Motor neuron (in vitro differentiated cells): Measurements from ENCODE around the gene TMEM101. TPM values are rescaled to one million over a fixed set of nuclear protein-coding genes. Genes with fewer than 3 reads are reported as not detected.
"Not testable (repeated sequence)": the region's sequence is repeated elsewhere in the genome, so short reads cannot be mapped to it uniquely, and the experiment has no call there.

Source experiments
- ATAC-seq, 8 experiments: fragments of 200-7000 bp; cut with Tn5 transposase; replicated peaks in 6 of 8; 2 replicates each; pipeline ENCODE4 v1.8.0; 2021; ENCODE audit warnings: mild to moderate bottlenecking in 8 of 8, moderate library complexity in 8 of 8
- H3K27ac ChIP-seq, 2 donors: fragments of 250-450 bp; sonication (Bioruptor Pico); 2 replicates each; pipeline ENCODE4 v1.9.0; 2021; ENCODE audit warnings: antibody characterized with exemption in 2 of 2, mild to moderate bottlenecking in 2 of 2, moderate library complexity in 1 of 2
- H3K4me1 ChIP-seq, 2 donors: fragments of 250-450 bp; sonication (Bioruptor Pico); replicated peaks in 1 of 2; 2 replicates each; pipeline ENCODE4 v1.6.1; 2021; ENCODE audit warnings: antibody characterized with exemption in 2 of 2, mild to moderate bottlenecking in 2 of 2, moderate library complexity in 1 of 2
- H3K4me3 ChIP-seq, 5 donors: fragments of 250-450 bp; sonication (Bioruptor Pico); 2 replicates each; pipeline ENCODE4 v1.9.0; 2021; ENCODE audit warnings: antibody characterized with exemption in 5 of 5, mild to moderate bottlenecking in 5 of 5, moderate library complexity in 4 of 5
- WGBS, 10 experiments: fragments of 450-650 bp; shearing (Covaris generic); methylation state at CpG; one replicate each; pipeline ENCODE4 v1.0.0; 2022; 5-methylcytosine and 5-hydroxymethylcytosine counted together
- in situ Hi-C, 9 experiments: fragments of 400-800 bp; cut with MboI; loops; one replicate each; pipeline ENCODE4 v1.15.0; 2021; ENCODE audit warnings: low sequenced_read_pairs in 9 of 9, low pct_unique_long_range_greater_than_20kb in 2 of 9; ENCODE audit not compliant: unreplicated experiment in 9 of 9
- total RNA-seq, 8 experiments: library from RNA; unstranded; fragments of 300-600 nt; gene quantifications; 2 replicates each; pipeline versions ENCODE4 v1.2.3 to v1.2.4, GENCODE V29; 2022

TMEM101 gene
- total RNA-seq, 8 experiments from 2014 or later = 24.5 to 49.3 (median 34.4) TPM

GRCh38 chr17:44004077-44004760, 10.5 kb downstream of the TMEM101 start, which contains the start of gene NAGS:
NAGS (plus strand) TSS chr17:44004622; CDS start chr17:44004664, 42 bp downstream.
- Histone ChIP-seq H3K4me3 (peak within 1 kb of the TSS in 3 of 5 donors; percentile 3 to 59 (median 12)), H3K27ac (no peak within 1 kb of the TSS), H3K4me1 (peaks cover 11 to 13% of the 10 kb centered on the region in 2 donors)
- ATAC-seq = peak in 4 of 8 experiments; percentile 5 to 29 (median 16)
- 20% methylated on average over 1 of the region's 25 CpGs; no CpG with 5 or more reads in 9 of the 10 experiments for WGBS, 10 experiments
- in situ Hi-C loops = no loop called here

GRCh38 chr17:44002141-44002848, 12.5 kb downstream of the TMEM101 start:
- ATAC-seq = no peak
- 0 to 100% (median 38%) methylated on average over 1 to 4 of the region's 9 CpGs; no CpG with 5 or more reads in 2 of the 10 experiments for WGBS, 10 experiments
- Histone ChIP-seq H3K4me3 (no peak overlapping the region), H3K27ac (no peak overlapping the region), H3K4me1 (peaks cover 4% of the 10 kb centered on the region in 2 donors)
- in situ Hi-C loops = no loop called here

DNA sequence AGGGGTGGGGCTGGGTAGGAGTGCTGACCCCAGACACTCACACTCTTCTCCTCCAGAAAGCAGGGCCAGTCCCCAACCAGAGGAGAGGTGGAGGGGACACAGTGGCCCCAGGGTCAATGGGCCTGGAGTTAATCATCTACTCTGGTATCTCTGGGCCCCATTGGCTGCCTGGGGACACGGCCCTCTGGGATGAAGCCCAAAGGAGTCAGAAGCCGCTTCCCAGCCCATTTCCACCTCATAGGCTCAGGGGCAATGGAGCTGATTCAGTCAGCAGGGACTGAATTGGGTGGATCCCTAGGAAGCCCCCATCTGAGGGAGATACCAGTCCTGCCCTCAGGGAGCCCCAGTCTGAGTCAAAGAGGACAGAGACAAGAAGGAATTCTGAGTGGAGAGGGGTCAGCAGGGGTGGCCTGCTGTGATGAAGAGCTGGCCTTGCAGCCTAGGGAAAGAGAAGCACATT, 13.3 kb downstream of the TMEM101 start:
- in situ Hi-C loops = no loop called here
- 60% methylated on average over 1 of the region's 2 CpGs; no CpG with 5 or more reads in 9 of the 10 experiments for WGBS, 10 experiments

GRCh38 chr17:44000871-44001460, 13.8 kb downstream of the TMEM101 start:
- WGBS, 10 experiments = 68 to 100% (median 90%) methylated on average over 1 to 4 of the region's 6 CpGs; no CpG with 5 or more reads in 5 of the 10 experiments
- ATAC-seq = no peak
- H3K4me3 ChIP-seq = no peak overlapping the region
- peaks cover 4% of the 10 kb centered on the region in 2 donors for H3K4me1 ChIP-seq
- in situ Hi-C loops = no loop called here
- no peak overlapping the region for H3K27ac ChIP-seq

More for the DNA sequence above, 13.3 kb downstream of the TMEM101 start:
- peaks cover 4% of the 10 kb centered on the region in 2 donors for H3K4me1 ChIP-seq
- no peak overlapping the region for H3K27ac ChIP-seq
- no peak overlapping the region for H3K4me3 ChIP-seq
- ATAC-seq = no peak

GRCh38 chr17:44000141-44000860, 14.5 kb downstream of the TMEM101 start:
- peaks cover 4% of the 10 kb centered on the region in 2 donors for H3K4me1 ChIP-seq
- H3K4me3 ChIP-seq = no peak overlapping the region
- in situ Hi-C loops = no loop called here
- no peak for ATAC-seq
- 43 to 100% (median 76%) methylated on average over 1 to 11 of the region's 12 CpGs; no CpG with 5 or more reads in 2 of the 10 experiments for WGBS, 10 experiments
- H3K27ac ChIP-seq = no peak overlapping the region

DNA sequence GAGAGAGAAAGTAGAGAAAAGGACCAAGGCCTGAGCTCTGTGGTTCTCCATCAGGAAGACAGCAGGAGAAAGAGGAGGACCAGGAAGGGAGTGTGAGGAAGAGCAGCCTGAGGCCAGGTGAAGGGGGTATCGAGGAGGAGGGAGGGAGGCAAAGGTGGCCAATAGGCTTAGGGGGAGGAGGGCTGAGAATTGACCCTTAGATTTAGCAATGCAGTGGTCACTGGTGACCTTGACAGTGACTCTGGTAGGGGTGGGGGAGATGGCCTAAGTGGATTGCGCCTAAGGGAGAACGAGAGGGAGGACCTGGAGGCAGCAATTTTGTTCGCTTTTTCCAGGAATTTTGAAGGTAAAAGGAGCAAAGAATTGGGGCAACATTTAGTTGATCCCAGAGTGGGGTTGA, 15.7 kb downstream of the TMEM101 start:
- no peaks in the 10 kb centered on the region for H3K4me1 ChIP-seq
- WGBS, 10 experiments = 38 to 60% (median 50%) methylated on average over 1 to 3 of the region's 4 CpGs; no CpG with 5 or more reads in 7 of the 10 experiments
- no peak for ATAC-seq
- no peak overlapping the region for H3K27ac ChIP-seq
- no peak overlapping the region for H3K4me3 ChIP-seq
- in situ Hi-C loops = loop anchor here in 3 of 9 experiments (5.0 to 10.0 kb wide), 2 partner anchors 54 to 57 kb away; partner anchors contain the start of gene PPY (in 3 of the 3)

GRCh38 chr17:43998552-43998951, 16.2 kb downstream of the TMEM101 start:
- Histone ChIP-seq H3K27ac (no peak overlapping the region), H3K4me3 (no peak overlapping the region), H3K4me1 (no peaks in the 10 kb centered on the region)
- in situ Hi-C loops = loop anchor here in 3 of 9 experiments (5.0 to 10.0 kb wide), 2 partner anchors 54 to 56 kb away; partner anchors contain the start of gene PPY (in 3 of the 3)
- ATAC-seq = no peak
- 15 to 100% (median 50%) methylated on average over 1 to 3 of the region's 3 CpGs; no CpG with 5 or more reads in 4 of the 10 experiments for WGBS, 10 experiments

DNA sequence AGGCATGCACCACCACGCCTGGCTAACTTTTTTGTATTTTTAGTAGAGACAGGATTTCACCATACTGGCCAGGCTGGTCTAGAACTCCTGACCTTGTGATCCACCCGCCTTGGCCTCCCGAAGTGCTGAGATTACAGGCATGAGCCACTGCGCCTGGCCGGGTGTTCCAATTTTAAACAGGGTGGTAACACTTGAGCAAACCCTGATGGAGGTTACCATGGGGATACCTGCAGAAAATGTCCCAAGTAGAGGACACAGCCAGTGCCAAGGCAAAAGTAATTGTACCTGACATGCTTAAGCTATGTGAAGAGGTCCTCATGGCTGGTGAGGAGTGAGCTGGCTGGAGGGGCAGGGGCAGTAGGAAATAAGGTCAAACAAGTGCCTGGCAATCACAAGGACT, 17.6 kb downstream of the TMEM101 start:
- not testable (repeated sequence) for ATAC-seq, H3K27ac ChIP-seq, H3K4me1 ChIP-seq, H3K4me3 ChIP-seq
- WGBS, 10 experiments = 40 to 100% (median 90%) methylated on average over 1 to 5 of the region's 5 CpGs
- in situ Hi-C loops = loop anchor here in 3 of 9 experiments (5.0 to 10.0 kb wide), 2 partner anchors 52 to 55 kb away; partner anchors contain the start of gene PPY (in 3 of the 3)

DNA sequence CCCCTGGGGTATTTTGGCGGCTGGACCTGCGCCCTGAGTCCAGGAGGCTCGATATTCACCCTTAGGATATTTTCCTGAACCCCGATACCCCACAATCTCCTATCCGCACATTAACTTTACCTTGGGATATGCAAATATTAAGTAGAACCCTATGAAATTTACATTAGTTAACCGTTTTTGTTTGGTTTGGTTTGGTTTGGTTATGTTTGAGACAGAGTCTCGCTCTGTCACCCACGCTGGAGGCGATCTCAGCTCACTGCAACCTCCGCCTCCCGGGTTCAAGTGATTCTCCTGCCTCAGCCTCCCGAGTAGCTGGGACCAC, 19.7 kb downstream of the TMEM101 start:
- Histone ChIP-seq H3K4me3 (peak overlapping the region in 1 of 5 donors; percentile 24), H3K4me1 (no peaks in the 10 kb centered on the region), H3K27ac (no peak overlapping the region)
- WGBS, 10 experiments = 0 to 50% (median 17%) methylated on average over 1 to 10 of the region's 12 CpGs; no CpG with 5 or more reads in 2 of the 10 experiments
- in situ Hi-C loops = loop anchor here in 3 of 9 experiments (5.0 to 10.0 kb wide), 2 partner anchors 50 to 53 kb away; partner anchors contain the start of gene PPY (in 3 of the 3)
- no peak for ATAC-seq

DNA sequence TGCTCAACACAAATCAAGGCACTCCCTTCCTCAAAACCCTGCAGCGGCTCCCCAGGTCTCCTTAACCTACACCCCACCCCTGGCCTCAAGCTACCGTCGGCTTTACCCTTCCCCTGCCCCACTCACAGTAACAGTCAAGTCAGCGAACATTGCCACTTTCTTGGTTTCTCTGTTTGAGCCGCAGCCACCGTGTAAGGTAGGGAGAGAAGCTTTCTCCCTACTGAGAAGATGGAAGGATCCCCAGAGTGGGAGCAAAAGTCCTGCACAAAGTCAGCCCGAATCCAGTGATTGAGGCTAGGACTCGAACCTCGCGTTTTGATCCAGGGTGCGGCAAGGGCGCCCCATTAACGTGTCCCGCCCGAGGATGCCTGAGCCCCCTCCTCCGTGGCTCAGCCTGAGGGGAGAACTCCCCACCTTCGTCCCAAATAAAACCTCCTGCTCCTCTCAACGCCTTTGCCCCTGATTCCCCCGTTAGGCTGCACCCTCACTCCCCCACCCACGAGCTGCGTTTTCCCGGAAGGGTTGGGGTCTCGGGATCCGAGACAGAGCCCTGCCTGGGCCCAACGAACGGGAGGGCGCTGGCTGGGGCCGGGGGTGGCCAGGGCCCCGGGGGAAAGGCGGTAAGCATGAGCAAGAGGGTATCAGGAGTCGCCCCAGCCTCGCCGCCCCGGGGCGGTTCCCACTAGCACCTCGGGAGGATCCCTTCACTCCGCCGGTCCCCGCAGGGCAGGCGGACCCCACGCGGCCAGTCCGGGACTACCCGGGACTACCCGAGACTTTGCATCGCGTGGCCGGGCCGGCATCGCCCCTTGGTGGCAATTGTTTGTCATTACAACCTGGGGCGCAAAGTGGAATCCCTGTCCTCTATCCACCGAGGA, 20.3 kb downstream of the TMEM101 start:
- 4 to 52% (median 30%) methylated on average over 2 to 10 of the region's 52 CpGs; no CpG with 5 or more reads in 7 of the 10 experiments for WGBS, 10 experiments
- ATAC-seq = peak; percentile 92 to 98 (median 97)

DNA sequence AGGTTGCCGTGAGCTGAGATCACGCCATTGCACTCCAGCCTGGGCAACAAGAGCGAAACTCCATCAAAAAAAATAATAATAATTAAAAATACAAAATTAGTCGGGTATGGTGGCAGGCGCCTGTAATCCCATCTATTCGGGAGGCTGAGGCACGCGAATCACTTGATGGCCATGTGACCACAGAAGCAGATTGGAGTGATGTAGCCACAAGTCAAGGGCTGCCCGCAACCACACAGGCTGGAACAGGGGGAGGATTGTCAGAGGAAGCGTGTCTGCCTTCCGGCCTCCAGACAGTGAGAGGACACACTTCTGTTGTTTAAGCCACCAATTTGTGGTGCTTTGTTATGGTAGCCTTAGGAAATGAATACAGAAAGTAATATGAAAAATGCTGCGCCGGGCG, 22.1 kb downstream of the TMEM101 start:
- no peak overlapping the region for H3K4me3 ChIP-seq
- ATAC-seq = no peak
- no peak overlapping the region for H3K27ac ChIP-seq
- 84 to 100% (median 96%) methylated on average over 2 to 6 of the region's 14 CpGs; no CpG with 5 or more reads in 4 of the 10 experiments for WGBS, 10 experiments
- in situ Hi-C loops = loop anchor here in 2 of 9 experiments (10.0 kb wide), 1 partner anchor 48 kb away; the partner anchor contains the start of gene PPY (in 2 of the 2)
- H3K4me1 ChIP-seq = peaks cover 0 to 6% of the 10 kb centered on the region in 2 donors

More for the DNA sequence above, 20.3 kb downstream of the TMEM101 start:
- Histone ChIP-seq H3K4me3 (peak overlapping the region; percentile 10 to 24 (median 21)), H3K27ac (no peak overlapping the region), H3K4me1 (no peaks in the 10 kb centered on the region)
- in situ Hi-C loops = loop anchor here in 3 of 9 experiments (5.0 to 10.0 kb wide), 2 partner anchors 50 to 52 kb away; partner anchors contain the start of gene PPY (in 3 of the 3)
